Lower lobe of right lung (tissue), 2 donors: Measurements from ENCODE around the gene EXOSC6. TPM values are rescaled to one million over a fixed set of nuclear protein-coding genes. Genes with fewer than 3 reads are reported as not detected.
A peak's percentile ranks its signal among the peaks of the same experiment; 100 is the strongest.
"Not testable (repeated sequence)": the region's sequence is repeated elsewhere in the genome, so short reads cannot be mapped to it uniquely, and the experiment has no call there.

Source experiments
- ATAC-seq, 2 donors: fragments of 200-7000 bp; cut with Tn5 transposase; one replicate each; pipeline ENCODE4 v1.9.1; 2020 to 2022; ENCODE audit warnings: mild to moderate bottlenecking in 2 of 2, moderate library complexity in 2 of 2
- DNase-seq: peaks from one replicate; pipeline ENCODE4 v3.0.0-alpha.2; 2020
- H3K27ac ChIP-seq: fragments of 200-600 bp; one replicate; pipeline ENCODE4 v1.8.0; 2022
- H3K27me3 ChIP-seq: fragments of 200-600 bp; one replicate; pipeline ENCODE4 v1.8.0; 2022; ENCODE audit warnings: low read depth
- H3K36me3 ChIP-seq: fragments of 200-600 bp; one replicate; pipeline ENCODE4 v1.8.0; 2022; ENCODE audit warnings: mild to moderate bottlenecking
- H3K4me1 ChIP-seq: fragments of 200-600 bp; one replicate; pipeline ENCODE4 v1.8.0; 2022
- H3K4me3 ChIP-seq: fragments of 200-600 bp; one replicate; pipeline ENCODE4 v1.8.0; 2022; ENCODE audit warnings: mild to moderate bottlenecking
- H3K9me3 ChIP-seq: fragments of 200-600 bp; one replicate; pipeline ENCODE4 v1.8.0; 2022
- CTCF ChIP-seq: fragments of 200-600 bp; IDR thresholded peaks from one replicate; pipeline ENCODE4 v1.8.0; 2022; ENCODE audit warnings: antibody characterized with exemption, mild to moderate bottlenecking
- intact Hi-C: fragments of 100-400 bp; cut with DNase I; formaldehyde crosslinking; loops from one replicate; pipeline ENCODE4 v1.11.0; 2022
- total RNA-seq: library from RNA; stranded (reverse); fragmentation: NEBNext Ultra II Directional; extraction: Animal tissue kit (Norgen Biotek cat#: 25700); gene quantifications from one replicate; pipeline ENCODE4 v1.2.1, GENCODE V29; 2021
- donor health status: DM: no; HTN: yes; CAD: no; lungs with severe emphysema.

The EXOSC6 gene
- total RNA-seq, 1 donor from 2014 or later, result 21.4 TPM

DNA sequence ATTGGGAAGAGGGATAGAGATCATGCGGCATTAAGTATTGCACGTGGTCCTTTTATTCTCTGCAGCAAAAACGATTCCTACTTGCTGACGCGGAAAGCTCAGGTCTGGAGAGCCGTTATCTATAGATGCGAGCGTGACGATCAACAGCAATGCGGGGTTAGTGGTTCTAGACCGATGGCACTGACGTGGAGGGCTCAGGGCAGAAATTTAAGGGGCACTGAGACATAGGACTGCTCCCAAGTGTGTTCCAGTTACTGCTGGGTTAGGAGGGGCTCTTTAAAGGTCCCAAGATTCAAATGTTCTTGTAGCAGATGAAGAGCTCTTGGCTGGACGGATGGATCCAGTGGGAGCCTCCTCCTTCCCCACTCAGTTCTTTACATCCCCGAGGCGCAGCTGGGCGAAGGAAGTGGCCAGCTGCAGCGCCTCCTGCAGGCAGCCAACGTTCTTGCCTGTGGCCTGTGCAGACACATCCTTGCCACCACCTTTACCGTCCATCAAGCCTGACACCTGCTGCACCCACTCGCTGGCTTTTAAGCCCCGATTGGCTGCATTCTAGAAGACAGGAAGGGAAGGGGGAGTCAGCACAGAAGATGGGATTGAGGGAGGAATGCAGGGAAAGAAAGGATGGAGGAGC lies 732 bp upstream of the EXOSC6 start:
- H3K27me3 ChIP-seq, result no peaks in the 10 kb centered on the region
- H3K27ac ChIP-seq, result no peak overlapping the region
- peaks cover 29% of the 10 kb centered on the region for H3K4me1 ChIP-seq
- H3K36me3 ChIP-seq, result peaks cover 74% of the 10 kb centered on the region
- H3K9me3 ChIP-seq, result no peaks in the 10 kb centered on the region
- intact Hi-C loops, result no loop called here
- ATAC-seq (no peak), DNase-seq (no peak)
- TF ChIP-seq CTCF, result peak; percentile 14
- H3K4me3 ChIP-seq, result no peak overlapping the region

- intact Hi-C loops, result no loop called here
- DNase-seq (peak; percentile 62), ATAC-seq (peak; percentile 62 to 67)
- TF ChIP-seq CTCF, result no peak
- Histone ChIP-seq H3K36me3 (peaks cover 59% of the 10 kb centered on the region), H3K4me1 (peaks cover 30% of the 10 kb centered on the region), H3K27me3 (no peaks in the 10 kb centered on the region), H3K9me3 (no peaks in the 10 kb centered on the region), H3K27ac (peak overlapping the region; percentile 88), H3K4me3 (peak overlapping the region; percentile 77)
These were observed 752 bp downstream of the EXOSC6 start for GRCh38 chr16:70250748-70251628.

- Histone ChIP-seq H3K36me3 (peaks cover 46% of the 10 kb centered on the region), H3K4me1 (peaks cover 30% of the 10 kb centered on the region)
- ATAC-seq, intact Hi-C loops, DNase-seq, H3K27me3 ChIP-seq, H3K27ac ChIP-seq, H3K4me3 ChIP-seq, H3K9me3 ChIP-seq: not testable (repeated sequence)
These were observed 2.0 kb downstream of the EXOSC6 start for GRCh38 chr16:70249697-70250096.

DNA sequence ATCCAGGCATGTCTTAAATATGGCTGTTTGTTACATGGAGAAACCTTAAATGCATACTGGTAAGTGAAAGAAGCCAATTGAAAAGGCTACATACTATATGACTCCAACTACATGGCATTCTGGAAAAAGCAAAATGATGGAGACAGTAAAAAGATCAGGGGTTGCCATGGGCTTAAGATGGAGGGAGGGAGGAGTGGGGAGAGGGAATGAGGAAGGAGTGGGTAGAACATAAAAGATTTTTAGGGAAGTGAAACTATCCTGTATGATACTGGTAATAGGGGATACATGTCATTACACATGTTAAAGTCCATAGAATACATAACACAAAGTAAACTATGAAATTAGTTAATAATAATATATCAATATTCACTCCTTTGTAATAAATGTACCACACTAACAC lies 13.0 kb downstream of the EXOSC6 start:
- H3K4me3 ChIP-seq, H3K27me3 ChIP-seq, H3K27ac ChIP-seq, DNase-seq, H3K9me3 ChIP-seq, H3K4me1 ChIP-seq, ATAC-seq, intact Hi-C loops: not testable (repeated sequence)
- peaks cover 52% of the 10 kb centered on the region for H3K36me3 ChIP-seq

DNA sequence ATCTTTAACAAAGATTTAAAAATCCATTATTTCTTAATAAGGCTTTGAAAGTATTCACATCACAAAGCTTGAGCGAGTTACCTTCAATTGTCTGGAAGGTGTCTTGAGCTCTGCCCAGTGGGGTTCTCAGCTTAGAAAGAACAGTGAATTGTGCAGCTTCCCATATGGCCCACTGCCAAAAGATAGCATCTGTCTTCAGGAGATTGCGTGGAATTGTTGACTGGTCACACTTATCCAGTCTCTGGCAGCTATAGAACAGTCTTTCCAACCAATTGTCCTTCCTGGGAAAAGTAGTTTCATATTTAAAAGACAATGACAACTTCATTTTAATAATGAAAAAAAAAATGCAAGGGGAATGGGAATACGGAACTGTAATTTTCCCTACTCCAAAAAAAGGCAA lies 19.9 kb downstream of the EXOSC6 start:
- H3K4me1 ChIP-seq, H3K9me3 ChIP-seq, DNase-seq, intact Hi-C loops, H3K27ac ChIP-seq, H3K27me3 ChIP-seq, H3K4me3 ChIP-seq, ATAC-seq: not testable (repeated sequence)
- peaks cover 68% of the 10 kb centered on the region for H3K36me3 ChIP-seq

DNA sequence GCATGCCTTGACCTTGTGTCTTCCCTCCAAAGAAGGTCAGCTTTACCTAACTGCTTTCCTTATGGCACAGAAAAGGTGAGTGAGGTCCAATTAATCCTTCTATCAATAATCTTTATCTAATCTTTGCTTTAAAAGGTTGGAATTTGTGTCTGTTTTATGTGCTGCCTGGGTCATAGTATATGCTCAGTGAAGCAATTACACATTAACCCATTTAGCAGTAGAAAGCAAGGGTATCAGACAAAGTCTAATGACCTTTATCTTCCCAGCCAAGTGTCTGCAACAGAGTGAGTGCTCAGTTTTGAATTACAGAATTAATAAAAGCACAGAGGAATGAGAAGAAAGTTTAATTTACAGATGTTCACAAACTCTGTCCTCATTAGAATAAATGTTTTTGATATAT lies 25.7 kb downstream of the EXOSC6 start:
- H3K9me3 ChIP-seq, H3K27ac ChIP-seq, H3K27me3 ChIP-seq, DNase-seq, H3K4me3 ChIP-seq, ATAC-seq, intact Hi-C loops, H3K4me1 ChIP-seq: not testable (repeated sequence)
- H3K36me3 ChIP-seq, result peaks cover 42% of the 10 kb centered on the region

DNA sequence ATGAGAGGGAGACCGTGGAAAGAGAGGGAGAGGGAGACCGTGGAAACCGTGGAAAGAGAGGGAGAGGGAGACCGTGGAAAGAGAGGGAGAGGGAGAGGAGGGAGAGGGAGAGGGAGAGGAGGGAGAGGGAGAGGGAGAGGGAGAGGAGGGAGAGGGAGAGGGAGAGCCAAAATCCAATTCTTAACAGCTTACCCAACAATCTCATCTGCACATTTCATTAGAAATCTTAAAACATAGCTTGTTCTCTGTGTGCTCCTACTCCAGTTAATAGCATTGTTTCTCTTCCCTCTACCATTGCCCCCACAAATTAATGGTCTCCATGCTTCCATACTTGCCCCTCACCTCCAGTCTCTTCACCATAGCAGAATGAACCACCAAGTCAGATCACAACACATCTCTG lies 26.3 kb downstream of the EXOSC6 start:
- DNase-seq, H3K4me1 ChIP-seq, H3K27me3 ChIP-seq, H3K27ac ChIP-seq, H3K4me3 ChIP-seq, intact Hi-C loops, ATAC-seq, H3K9me3 ChIP-seq: not testable (repeated sequence)
- peaks cover 42% of the 10 kb centered on the region for H3K36me3 ChIP-seq

- H3K9me3 ChIP-seq, DNase-seq, H3K27ac ChIP-seq, H3K4me3 ChIP-seq, intact Hi-C loops, H3K27me3 ChIP-seq, H3K4me1 ChIP-seq, ATAC-seq: not testable (repeated sequence)
- H3K36me3 ChIP-seq, result peaks cover 49% of the 10 kb centered on the region
These were observed 27.1 kb downstream of the EXOSC6 start for GRCh38 chr16:70224645-70225044.

DNA sequence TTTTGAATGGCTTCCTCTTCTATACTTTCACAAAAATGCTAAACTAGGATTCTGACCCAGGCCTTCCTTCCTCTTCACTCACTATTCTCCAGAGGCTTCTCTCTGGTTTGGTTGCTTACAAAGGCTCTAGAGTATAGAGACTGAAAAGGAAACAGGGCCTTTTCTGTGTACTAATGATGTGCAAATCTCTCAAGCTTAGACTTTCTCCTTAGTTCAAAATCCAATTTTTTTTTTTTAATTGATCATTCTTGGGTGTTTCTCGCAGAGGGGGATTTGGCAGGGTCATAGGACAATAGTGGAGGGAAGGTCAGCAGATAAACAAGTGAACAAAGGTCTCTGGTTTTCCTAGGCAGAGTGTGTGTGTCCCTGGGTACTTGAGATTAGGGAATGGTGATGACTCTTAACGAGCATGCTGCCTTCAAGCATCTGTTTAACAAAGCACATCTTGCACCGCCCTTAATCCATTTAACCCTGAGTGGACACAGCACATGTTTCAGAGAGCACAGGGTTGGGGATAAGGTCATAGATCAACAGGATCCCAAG lies 27.7 kb downstream of the EXOSC6 start:
- H3K36me3 ChIP-seq, result peaks cover 49% of the 10 kb centered on the region
- DNase-seq, H3K27me3 ChIP-seq, H3K4me3 ChIP-seq, ATAC-seq, intact Hi-C loops, H3K4me1 ChIP-seq, H3K9me3 ChIP-seq, H3K27ac ChIP-seq: not testable (repeated sequence)

GRCh38 chr16:70223216-70223615 lies 28.5 kb downstream of the EXOSC6 start:
- H3K27ac ChIP-seq, H3K4me1 ChIP-seq, DNase-seq, intact Hi-C loops, H3K4me3 ChIP-seq, ATAC-seq, H3K9me3 ChIP-seq, H3K27me3 ChIP-seq: not testable (repeated sequence)
- peaks cover 41% of the 10 kb centered on the region for H3K36me3 ChIP-seq

GRCh38 chr16:70222574-70222973 lies 29.2 kb downstream of the EXOSC6 start:
- ATAC-seq, H3K4me3 ChIP-seq, H3K4me1 ChIP-seq, intact Hi-C loops, H3K27ac ChIP-seq, H3K27me3 ChIP-seq, H3K9me3 ChIP-seq, DNase-seq: not testable (repeated sequence)
- peaks cover 38% of the 10 kb centered on the region for H3K36me3 ChIP-seq
